ENCODE measurements around the gene C1S. TPM values are rescaled to one million over a fixed set of nuclear protein-coding genes. Genes with fewer than 3 reads are reported as not detected.

C1S gene
- total RNA-seq, 1 donor from 2014 or later: 5.8 TPM

GRCh38 chr12:7016958-7017571 is 43.5 kb upstream of the C1S start:
- no peak for TF ChIP-seq CTCF (IDR thresholded peaks at IDR 0.05; ENCODE audit: unreplicated experiment)
- peaks cover 9% of the 10 kb centered on the region for H3K36me3 Mint-ChIP-seq (ENCODE audit: low read depth, unreplicated experiment)
- no peak overlapping the region for H3K27ac Mint-ChIP-seq (ENCODE audit: unreplicated experiment)
- DNase-seq (ENCODE audit: low spot score): no peak
- no peaks in the 10 kb centered on the region for H3K27me3 Mint-ChIP-seq (ENCODE audit: unreplicated experiment)
- H3K4me1 Mint-ChIP-seq (ENCODE audit: unreplicated experiment): peaks cover 27% of the 10 kb centered on the region
- no peaks in the 10 kb centered on the region for H3K9me3 Mint-ChIP-seq (ENCODE audit: unreplicated experiment)
- H3K4me3 Mint-ChIP-seq (ENCODE audit: unreplicated experiment): peak overlapping the region; percentile 94

- Mint-ChIP-seq H3K27me3 (ENCODE audit: unreplicated experiment) (no peaks in the 10 kb centered on the region), H3K27ac (ENCODE audit: unreplicated experiment) (peak overlapping the region; percentile 15), H3K36me3 (ENCODE audit: low read depth, unreplicated experiment) (peaks cover 5% of the 10 kb centered on the region), H3K9me3 (ENCODE audit: unreplicated experiment) (no peaks in the 10 kb centered on the region), H3K4me1 (ENCODE audit: unreplicated experiment) (peaks cover 27% of the 10 kb centered on the region), H3K4me3 (ENCODE audit: unreplicated experiment) (peak overlapping the region; percentile 94)
- no peak for DNase-seq (ENCODE audit: low spot score)
- no peak for TF ChIP-seq CTCF (IDR thresholded peaks at IDR 0.05; ENCODE audit: unreplicated experiment)
These were observed 42.6 kb upstream of the C1S start for GRCh38 chr12:7017870-7018349.

GRCh38 chr12:7018350-7019042 is 42.0 kb upstream of the C1S start, which contains the start of gene LPCAT3:
TSS of gene LPCAT3 (minus strand) at chr12:7018476. CDS start at chr12:7018424, 52 bp downstream.
- no peaks in the 10 kb centered on the region for H3K27me3 Mint-ChIP-seq (ENCODE audit: unreplicated experiment)
- H3K4me1 Mint-ChIP-seq (ENCODE audit: unreplicated experiment): peaks cover 23% of the 10 kb centered on the region
- peak; percentile 84 for TF ChIP-seq CTCF (IDR thresholded peaks at IDR 0.05; ENCODE audit: unreplicated experiment)
- H3K4me3 Mint-ChIP-seq (ENCODE audit: unreplicated experiment): peak within 1 kb of the TSS; percentile 94
- peak; percentile 99 for DNase-seq (ENCODE audit: low spot score)
- H3K36me3 Mint-ChIP-seq (ENCODE audit: low read depth, unreplicated experiment): no peaks in the 10 kb centered on the region
- H3K9me3 Mint-ChIP-seq (ENCODE audit: unreplicated experiment): no peaks in the 10 kb centered on the region
- peak within 1 kb of the TSS; percentile 91 for H3K27ac Mint-ChIP-seq (ENCODE audit: unreplicated experiment)

GRCh38 chr12:7019043-7019569 is 41.4 kb upstream of the C1S start:
- no peak for DNase-seq (ENCODE audit: low spot score)
- no peaks in the 10 kb centered on the region for H3K36me3 Mint-ChIP-seq (ENCODE audit: low read depth, unreplicated experiment)
- H3K27ac Mint-ChIP-seq (ENCODE audit: unreplicated experiment): peak overlapping the region; percentile 91
- H3K9me3 Mint-ChIP-seq (ENCODE audit: unreplicated experiment): no peaks in the 10 kb centered on the region
- peaks cover 23% of the 10 kb centered on the region for H3K4me1 Mint-ChIP-seq (ENCODE audit: unreplicated experiment)
- H3K4me3 Mint-ChIP-seq (ENCODE audit: unreplicated experiment): peak overlapping the region; percentile 94
- H3K27me3 Mint-ChIP-seq (ENCODE audit: unreplicated experiment): no peaks in the 10 kb centered on the region
- TF ChIP-seq CTCF (IDR thresholded peaks at IDR 0.05; ENCODE audit: unreplicated experiment): peak; percentile 30

GRCh38 chr12:7021956-7022355 is 38.6 kb upstream of the C1S start:
- no peak overlapping the region for H3K4me3 Mint-ChIP-seq (ENCODE audit: unreplicated experiment)
- H3K27me3 Mint-ChIP-seq (ENCODE audit: unreplicated experiment): no peaks in the 10 kb centered on the region
- TF ChIP-seq CTCF (IDR thresholded peaks at IDR 0.05; ENCODE audit: unreplicated experiment): no peak

More at GRCh38 chr12:7021956-7022355, 38.6 kb upstream of the C1S start:
- H3K27ac Mint-ChIP-seq (ENCODE audit: unreplicated experiment): no peak overlapping the region
- no peaks in the 10 kb centered on the region for H3K36me3 Mint-ChIP-seq (ENCODE audit: low read depth, unreplicated experiment)
- DNase-seq (ENCODE audit: low spot score): no peak
- no peaks in the 10 kb centered on the region for H3K9me3 Mint-ChIP-seq (ENCODE audit: unreplicated experiment)
- peaks cover 19% of the 10 kb centered on the region for H3K4me1 Mint-ChIP-seq (ENCODE audit: unreplicated experiment)

Measured in endothelial cell (in vitro differentiated cells).